Activated naive CD4-positive, alpha-beta T cell treated with anti-CD3 and anti-CD28 coated beads, Interleukin-2, amount 50 U/mL, for 72 hours (primary cell): ENCODE data around the gene CHRM2. TPM values are rescaled to one million over a fixed set of nuclear protein-coding genes. Genes with fewer than 3 reads are reported as not detected.

Source experiments
- ATAC-seq, 2 donors: fragments of 150-1000 bp; cut with Tn5 transposase; 2 replicates each; pipeline ENCODE4 v1.10.0; 2021; ENCODE audit warnings: mild to moderate bottlenecking in 2 of 2, moderate library complexity in 2 of 2
- DNase-seq, 2 donors: peaks; one replicate each; pipeline ENCODE4 v3.0.0; 2021 to 2022; ENCODE audit warnings: low spot score in 2 of 2
- H3K27ac Mint-ChIP-seq, 2 donors: one replicate each; pipeline ENCODE4 v1.8.0; 2022; ENCODE audit warnings: mild to moderate bottlenecking in 2 of 2, mixed read lengths in 2 of 2
- H3K36me3 Mint-ChIP-seq, 2 donors: one replicate each; pipeline ENCODE4 v1.8.0; 2022; ENCODE audit warnings: mixed read lengths in 2 of 2
- H3K9me3 Mint-ChIP-seq, 2 donors: one replicate each; pipeline ENCODE4 v1.8.0; 2022; ENCODE audit warnings: mixed read lengths in 2 of 2
- total RNA-seq, 2 donors: library from RNA; stranded (reverse); gene quantifications; one replicate each; pipeline ENCODE4 v1.2.3, GENCODE V29; 2022

Gene CHRM2
- total RNA-seq, 2 donors from 2014 or later: not detected

DNA sequence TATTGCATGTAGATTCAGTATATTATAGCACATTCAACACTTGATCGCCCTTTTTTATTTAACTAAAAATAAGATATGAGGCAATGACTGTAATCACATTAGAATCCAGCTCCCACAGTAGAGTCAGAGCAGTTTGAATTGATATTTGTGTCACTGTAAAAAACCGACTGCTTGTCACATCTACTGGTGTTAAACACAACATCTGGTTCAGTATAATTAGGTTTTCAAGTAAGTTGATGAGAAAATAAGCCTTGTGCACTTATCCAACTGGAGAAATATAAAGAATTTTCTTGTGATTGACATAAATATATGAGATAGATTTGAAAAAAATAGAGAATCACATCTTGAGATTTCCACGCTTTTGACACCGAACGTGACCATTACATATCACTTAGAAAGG is 69.0 kb downstream of the CHRM2 start:
- ATAC-seq: no peak
- H3K36me3 Mint-ChIP-seq: no peaks in the 10 kb centered on the region

GRCh38 chr7:136938476-136938875 is 70.0 kb downstream of the CHRM2 start:
- DNase-seq (no peak), ATAC-seq (no peak)
- Mint-ChIP-seq H3K9me3 (peaks cover 0 to 8% of the 10 kb centered on the region in 2 donors), H3K36me3 (no peaks in the 10 kb centered on the region), H3K27ac (no peak overlapping the region)

More for the DNA sequence above, 69.0 kb downstream of the CHRM2 start:
- no peak for DNase-seq
- Mint-ChIP-seq H3K27ac (no peak overlapping the region), H3K9me3 (peaks cover 0 to under 1% of the 10 kb centered on the region in 2 donors)

DNA sequence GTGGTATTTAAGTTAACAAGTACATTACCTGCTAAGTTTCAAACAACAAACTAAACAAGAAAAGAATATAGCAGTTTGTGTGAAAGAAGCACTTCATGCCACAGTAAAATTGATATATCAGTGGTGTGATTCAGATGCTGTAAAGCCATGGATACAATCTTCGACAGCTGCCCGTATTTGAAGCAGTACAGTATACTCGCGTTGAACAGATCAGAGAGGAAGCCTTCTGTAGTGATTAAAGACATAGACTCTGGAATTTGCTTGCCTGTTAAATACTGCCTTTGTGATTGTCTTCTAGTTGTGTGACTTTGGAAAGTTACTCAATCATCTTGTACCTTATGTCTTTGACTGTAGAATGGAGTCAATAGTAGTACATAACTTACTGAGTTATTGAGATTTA is 71.7 kb downstream of the CHRM2 start:
- Mint-ChIP-seq H3K36me3 (no peaks in the 10 kb centered on the region), H3K9me3 (peaks cover 0 to 8% of the 10 kb centered on the region in 2 donors), H3K27ac (no peak overlapping the region)
- ATAC-seq (no peak), DNase-seq (no peak)

GRCh38 chr7:136940917-136941316 is 72.5 kb downstream of the CHRM2 start:
- DNase-seq (no peak), ATAC-seq (no peak)
- Mint-ChIP-seq H3K9me3 (peaks cover 0 to 8% of the 10 kb centered on the region in 2 donors), H3K36me3 (no peaks in the 10 kb centered on the region), H3K27ac (no peak overlapping the region)

- peaks cover 0 to 8% of the 10 kb centered on the region in 2 donors for H3K9me3 Mint-ChIP-seq
- ATAC-seq: no peak
- H3K36me3 Mint-ChIP-seq: no peaks in the 10 kb centered on the region
- no peak overlapping the region for H3K27ac Mint-ChIP-seq
- no peak for DNase-seq
Observed at GRCh38 chr7:136941816-136942215, 73.4 kb downstream of the CHRM2 start.

GRCh38 chr7:136942401-136942800 is 73.9 kb downstream of the CHRM2 start:
- DNase-seq: no peak
- ATAC-seq: no peak
- Mint-ChIP-seq H3K9me3 (peaks cover 0 to 8% of the 10 kb centered on the region in 2 donors), H3K36me3 (no peaks in the 10 kb centered on the region), H3K27ac (no peak overlapping the region)

GRCh38 chr7:136942994-136943393 is 74.5 kb downstream of the CHRM2 start:
- DNase-seq (no peak), ATAC-seq (no peak)
- H3K9me3 Mint-ChIP-seq: peaks cover 2 to 10% of the 10 kb centered on the region in 2 donors
- no peak overlapping the region for H3K27ac Mint-ChIP-seq
- H3K36me3 Mint-ChIP-seq: no peaks in the 10 kb centered on the region

DNA sequence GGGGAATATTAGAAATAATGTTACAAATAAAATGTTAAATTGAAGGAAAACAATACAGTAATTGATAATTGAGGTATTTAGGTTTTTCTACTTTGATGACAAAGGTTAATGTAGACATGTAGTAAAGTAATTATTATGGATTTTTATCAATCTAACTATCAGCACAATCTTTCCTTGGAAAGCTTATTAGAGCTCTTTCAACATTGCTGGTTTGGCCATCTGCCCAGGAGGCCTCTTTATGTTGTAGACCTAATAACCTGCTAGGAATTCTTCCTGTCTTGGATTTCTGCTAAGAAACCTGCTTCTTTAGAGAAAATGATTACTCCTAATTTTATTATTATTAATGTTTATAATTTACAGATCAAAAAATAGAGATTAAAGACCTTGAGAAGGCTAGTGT is 78.9 kb downstream of the CHRM2 start:
- Mint-ChIP-seq H3K9me3 (peaks cover 10 to 23% of the 10 kb centered on the region in 2 donors), H3K27ac (no peak overlapping the region), H3K36me3 (peaks cover 0 to 6% of the 10 kb centered on the region in 2 donors)
- ATAC-seq: no peak
- no peak for DNase-seq

DNA sequence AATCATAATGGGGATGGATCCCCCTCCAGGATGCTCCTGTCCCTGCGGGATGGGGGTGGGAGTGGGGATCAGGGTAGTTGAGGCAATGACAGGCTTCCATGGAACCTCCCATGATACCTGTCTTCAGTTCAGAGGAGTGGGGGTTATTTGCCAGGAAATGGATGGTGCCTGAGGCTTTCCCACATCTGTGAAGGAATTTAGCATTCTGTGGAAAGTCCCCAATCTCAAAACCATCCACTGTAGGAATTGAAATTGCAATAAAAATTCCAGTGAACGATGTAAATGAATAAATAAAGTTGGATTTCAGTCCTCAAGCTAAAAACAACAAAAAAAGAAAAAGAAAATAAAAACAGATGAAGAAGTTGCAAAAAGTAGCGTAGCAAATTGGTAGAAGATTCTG is 81.9 kb downstream of the CHRM2 start:
- ATAC-seq (no peak), DNase-seq (no peak)
- H3K36me3 Mint-ChIP-seq: peaks cover 0 to 6% of the 10 kb centered on the region in 2 donors
- peaks cover 20 to 32% of the 10 kb centered on the region in 2 donors for H3K9me3 Mint-ChIP-seq
- no peak overlapping the region for H3K27ac Mint-ChIP-seq

- H3K27ac Mint-ChIP-seq: no peak overlapping the region
Observed at GRCh38 chr7:136953386-136953785, 84.9 kb downstream of the CHRM2 start.

DNA sequence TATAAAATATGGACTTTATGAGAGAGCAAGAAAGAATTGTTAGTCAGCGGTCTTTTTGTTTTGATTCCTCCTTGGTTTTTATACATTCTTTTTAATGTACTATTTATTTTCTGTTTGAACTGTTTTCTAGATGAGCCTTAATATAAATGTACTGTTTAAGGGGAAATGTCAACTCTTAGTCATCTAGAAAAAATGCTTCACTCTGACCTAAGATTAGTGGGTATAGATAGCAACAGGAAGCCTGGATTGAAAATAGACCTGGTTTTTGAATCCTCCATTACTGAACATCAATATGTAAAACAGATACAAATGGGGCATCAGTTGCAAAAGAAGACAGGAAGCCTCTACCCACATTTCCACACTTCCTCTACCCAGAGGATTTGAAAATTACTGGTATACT is 87.8 kb downstream of the CHRM2 start:
- no peaks in the 10 kb centered on the region for H3K36me3 Mint-ChIP-seq
- no peak overlapping the region for H3K27ac Mint-ChIP-seq
- ATAC-seq (no peak), DNase-seq (no peak)
- peaks cover 15 to 30% of the 10 kb centered on the region in 2 donors for H3K9me3 Mint-ChIP-seq

More at GRCh38 chr7:136953386-136953785, 84.9 kb downstream of the CHRM2 start:
- ATAC-seq (no peak), DNase-seq (no peak)
- H3K9me3 Mint-ChIP-seq: peaks cover 15 to 26% of the 10 kb centered on the region in 2 donors
- H3K36me3 Mint-ChIP-seq: peaks cover 0 to 4% of the 10 kb centered on the region in 2 donors

GRCh38 chr7:136956671-136957070 is 88.2 kb downstream of the CHRM2 start:
- H3K27ac Mint-ChIP-seq: no peak overlapping the region
- DNase-seq: no peak
- H3K9me3 Mint-ChIP-seq: peaks cover 17 to 33% of the 10 kb centered on the region in 2 donors
- no peak for ATAC-seq
- no peaks in the 10 kb centered on the region for H3K36me3 Mint-ChIP-seq

- H3K36me3 Mint-ChIP-seq: no peaks in the 10 kb centered on the region
- DNase-seq: no peak
- peaks cover 18 to 33% of the 10 kb centered on the region in 2 donors for H3K9me3 Mint-ChIP-seq
- no peak overlapping the region for H3K27ac Mint-ChIP-seq
- no peak for ATAC-seq
Observed at GRCh38 chr7:136957391-136957790, 88.9 kb downstream of the CHRM2 start.

DNA sequence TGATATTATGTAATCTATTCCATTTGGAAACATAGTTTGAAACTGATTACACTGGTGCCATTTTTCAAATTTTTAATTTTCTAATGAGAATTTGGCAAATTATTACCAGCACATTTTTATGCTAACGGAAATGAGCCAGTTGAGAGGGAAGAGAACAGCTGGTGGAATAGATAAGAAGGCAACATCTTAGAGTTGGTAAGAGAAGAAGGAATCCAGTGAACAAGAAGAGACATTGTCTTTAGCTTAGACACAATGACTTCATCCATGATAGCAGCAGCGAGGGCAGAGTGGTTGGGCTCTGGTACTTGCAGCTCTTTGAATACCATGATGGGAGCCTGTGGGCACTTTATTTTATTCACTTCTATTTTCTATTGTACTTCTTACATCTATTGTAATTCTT is 89.6 kb downstream of the CHRM2 start:
- Mint-ChIP-seq H3K9me3 (peaks cover 17 to 27% of the 10 kb centered on the region in 2 donors), H3K36me3 (no peaks in the 10 kb centered on the region), H3K27ac (no peak overlapping the region)
- no peak for DNase-seq
- ATAC-seq: no peak

- ATAC-seq (no peak), DNase-seq (no peak)
Observed at GRCh38 chr7:136964347-136964746, 95.9 kb downstream of the CHRM2 start.

GRCh38 chr7:136966825-136967224 is 98.4 kb downstream of the CHRM2 start:
- no peak overlapping the region for H3K27ac Mint-ChIP-seq
- H3K9me3 Mint-ChIP-seq: peaks cover 5 to 11% of the 10 kb centered on the region in 2 donors
- no peaks in the 10 kb centered on the region for H3K36me3 Mint-ChIP-seq
- ATAC-seq (no peak), DNase-seq (no peak)

More at GRCh38 chr7:136964347-136964746, 95.9 kb downstream of the CHRM2 start:
- peaks cover 11 to 12% of the 10 kb centered on the region in 2 donors for H3K9me3 Mint-ChIP-seq
- no peak overlapping the region for H3K27ac Mint-ChIP-seq
- H3K36me3 Mint-ChIP-seq: no peaks in the 10 kb centered on the region

DNA sequence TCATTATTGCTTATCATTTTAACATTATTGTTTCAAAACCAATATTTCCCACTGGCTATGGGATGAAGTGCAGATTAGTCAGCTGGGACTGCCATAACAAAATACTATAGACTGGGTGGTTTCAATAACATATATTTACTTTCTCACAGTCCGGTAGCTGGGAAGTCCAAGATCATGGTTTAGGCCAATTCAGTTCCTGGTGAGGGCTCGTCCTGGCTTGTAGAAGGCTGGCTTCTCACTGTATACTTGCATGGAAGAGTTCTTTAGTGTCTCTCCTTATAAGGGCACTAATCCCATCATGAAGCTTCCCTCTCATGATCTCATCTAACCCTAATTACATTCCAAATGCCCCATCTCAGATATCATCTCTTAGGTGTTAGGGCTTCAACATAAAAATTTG is 101.3 kb downstream of the CHRM2 start:
- DNase-seq (no peak), ATAC-seq (no peak)
- Mint-ChIP-seq H3K36me3 (no peaks in the 10 kb centered on the region), H3K27ac (no peak overlapping the region), H3K9me3 (peaks cover 10 to 12% of the 10 kb centered on the region in 2 donors)

- DNase-seq: no peak
- peaks cover 10 to 16% of the 10 kb centered on the region in 2 donors for H3K9me3 Mint-ChIP-seq
- no peaks in the 10 kb centered on the region for H3K36me3 Mint-ChIP-seq
- no peak for ATAC-seq
- no peak overlapping the region for H3K27ac Mint-ChIP-seq
Observed at GRCh38 chr7:136971776-136972175, 103.3 kb downstream of the CHRM2 start.
